Measurements from ENCODE around the gene RNF227.

The RNF227 gene

GRCh38 chr17:7922269-7922844, 6.3 kb upstream of the RNF227 start:
- Mint-ChIP-seq H3K36me3 (ENCODE audit: low read depth) (peaks cover 4% of the 10 kb centered on the region), H3K27ac (no peak overlapping the region), H3K27me3 (ENCODE audit: low read depth, poor library complexity) (peaks cover 50% of the 10 kb centered on the region), H3K4me1 (peaks cover 19% of the 10 kb centered on the region), H3K9me3 (peaks cover 3% of the 10 kb centered on the region), H3K4me3 (peak overlapping the region; percentile 65)
- no peak for DNase-seq
- no peak for TF ChIP-seq CTCF (IDR thresholded peaks at IDR 0.05)

- Mint-ChIP-seq H3K4me3 (peak overlapping the region; percentile 75), H3K36me3 (ENCODE audit: low read depth) (peaks cover 9% of the 10 kb centered on the region), H3K27me3 (ENCODE audit: low read depth, poor library complexity) (peaks cover 36% of the 10 kb centered on the region), H3K4me1 (peaks cover 34% of the 10 kb centered on the region), H3K27ac (no peak overlapping the region), H3K9me3 (peaks cover 7% of the 10 kb centered on the region)
- TF ChIP-seq CTCF (IDR thresholded peaks at IDR 0.05): no peak
- no peak for DNase-seq
Observed at GRCh38 chr17:7916808-7917207, 719 bp upstream of the RNF227 start.

GRCh38 chr17:7916385-7916682, 245 bp upstream of the RNF227 start:
- peaks cover 36% of the 10 kb centered on the region for H3K27me3 Mint-ChIP-seq (ENCODE audit: low read depth, poor library complexity)
- no peak for DNase-seq
- H3K36me3 Mint-ChIP-seq (ENCODE audit: low read depth): peaks cover 9% of the 10 kb centered on the region
- H3K27ac Mint-ChIP-seq: no peak overlapping the region
- H3K9me3 Mint-ChIP-seq: peaks cover 7% of the 10 kb centered on the region
- peaks cover 32% of the 10 kb centered on the region for H3K4me1 Mint-ChIP-seq
- H3K4me3 Mint-ChIP-seq: peak overlapping the region; percentile 75
- no peak for TF ChIP-seq CTCF (IDR thresholded peaks at IDR 0.05)

GRCh38 chr17:7915179-7915610, 894 bp downstream of the RNF227 start:
- DNase-seq: no peak
- TF ChIP-seq CTCF (IDR thresholded peaks at IDR 0.05): no peak
- peaks cover 30% of the 10 kb centered on the region for H3K27me3 Mint-ChIP-seq (ENCODE audit: low read depth, poor library complexity)

GRCh38 chr17:7912927-7913524, 3.1 kb downstream of the RNF227 start:
- H3K4me3 Mint-ChIP-seq: peak overlapping the region; percentile 51
- peaks cover 32% of the 10 kb centered on the region for H3K4me1 Mint-ChIP-seq
- H3K9me3 Mint-ChIP-seq: peaks cover 4% of the 10 kb centered on the region
- H3K36me3 Mint-ChIP-seq (ENCODE audit: low read depth): peaks cover 27% of the 10 kb centered on the region
- peak overlapping the region; percentile 29 for H3K27ac Mint-ChIP-seq
- H3K27me3 Mint-ChIP-seq (ENCODE audit: low read depth, poor library complexity): peaks cover 22% of the 10 kb centered on the region
- peak; percentile 33 for DNase-seq
- TF ChIP-seq CTCF (IDR thresholded peaks at IDR 0.05): peak; percentile 69

More at GRCh38 chr17:7915179-7915610, 894 bp downstream of the RNF227 start:
- Mint-ChIP-seq H3K4me1 (peaks cover 32% of the 10 kb centered on the region), H3K27ac (peak overlapping the region; percentile 69), H3K4me3 (peak overlapping the region; percentile 85), H3K9me3 (peaks cover 7% of the 10 kb centered on the region), H3K36me3 (ENCODE audit: low read depth) (peaks cover 18% of the 10 kb centered on the region)

- no peak overlapping the region for H3K27ac Mint-ChIP-seq
- peaks cover 30% of the 10 kb centered on the region for H3K36me3 Mint-ChIP-seq (ENCODE audit: low read depth)
- H3K27me3 Mint-ChIP-seq (ENCODE audit: low read depth, poor library complexity): peaks cover 8% of the 10 kb centered on the region
- peaks cover 26% of the 10 kb centered on the region for H3K4me1 Mint-ChIP-seq
- no peak overlapping the region for H3K4me3 Mint-ChIP-seq
- no peak for TF ChIP-seq CTCF (IDR thresholded peaks at IDR 0.05)
- H3K9me3 Mint-ChIP-seq: no peaks in the 10 kb centered on the region
- no peak for DNase-seq
Observed at GRCh38 chr17:7911116-7911515, 5.0 kb downstream of the RNF227 start.
